ENCODE results near the gene CRY1.

The CRY1 gene

DNA sequence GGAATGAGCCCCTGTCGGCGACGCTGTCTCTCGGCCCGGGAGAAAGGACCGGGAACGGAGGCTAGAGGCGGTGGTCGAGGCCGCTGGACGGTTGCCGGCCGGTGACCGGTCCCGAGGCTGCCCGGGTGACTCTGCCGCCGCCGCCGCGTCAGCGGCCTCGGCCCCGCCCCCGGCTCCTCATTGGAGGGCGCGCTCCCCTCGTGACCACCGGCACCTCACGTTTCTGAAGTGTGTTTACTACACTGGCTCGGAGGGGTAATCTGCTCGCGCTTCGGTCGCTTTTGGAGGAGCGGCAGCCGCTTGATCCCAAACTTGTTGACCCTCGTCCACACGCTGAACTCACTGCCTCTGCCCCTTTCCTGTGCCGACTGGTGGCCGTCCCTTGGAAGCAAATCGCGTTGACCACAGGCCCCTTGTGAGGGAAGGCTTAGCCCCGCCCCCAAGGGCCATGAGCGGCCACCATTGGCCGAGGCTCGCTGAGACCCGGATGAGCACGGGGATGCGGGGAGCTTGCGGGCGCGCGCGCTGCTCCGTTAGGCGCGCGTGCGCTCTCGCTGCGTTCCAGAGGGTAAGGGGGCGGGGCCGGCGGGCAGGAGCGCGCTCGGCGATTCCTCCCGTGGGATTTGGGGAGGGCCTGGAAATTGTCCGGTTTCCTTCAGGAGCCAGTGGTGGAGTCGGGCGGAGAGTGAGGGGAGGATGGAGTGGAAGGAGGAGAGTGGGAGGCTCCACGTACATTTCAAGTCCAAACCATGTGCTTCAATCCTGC, at the start of gene CRY1:
Gene CRY1 (minus strand): TSS at position 133 of the 766 bp plus-strand sequence. CDS start 588 bp downstream, outside the sequence.
- peak; percentile 99 for DNase-seq (ENCODE audit: low spot score)

DNA sequence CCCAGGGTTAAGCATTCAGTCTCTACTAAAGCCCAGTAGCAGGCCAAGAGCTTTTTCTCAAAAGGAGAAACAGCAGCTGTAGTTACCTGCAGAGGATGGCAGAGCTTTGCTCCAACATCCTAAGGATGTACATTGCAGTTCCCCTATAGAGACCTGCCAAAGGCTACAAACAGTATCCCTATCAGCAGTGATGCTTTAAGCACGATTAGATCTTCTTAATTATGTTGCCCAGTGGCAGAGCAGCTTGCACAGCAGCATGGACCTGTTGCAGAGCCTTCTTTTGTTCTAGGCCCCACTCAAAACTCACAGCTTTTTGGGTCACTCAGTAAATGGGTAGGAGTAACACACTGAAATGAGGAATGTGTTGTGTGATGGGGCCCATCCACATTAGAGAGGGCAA, 46.4 kb upstream of the CRY1 start:
- DNase-seq (ENCODE audit: low spot score), result no peak

DNA sequence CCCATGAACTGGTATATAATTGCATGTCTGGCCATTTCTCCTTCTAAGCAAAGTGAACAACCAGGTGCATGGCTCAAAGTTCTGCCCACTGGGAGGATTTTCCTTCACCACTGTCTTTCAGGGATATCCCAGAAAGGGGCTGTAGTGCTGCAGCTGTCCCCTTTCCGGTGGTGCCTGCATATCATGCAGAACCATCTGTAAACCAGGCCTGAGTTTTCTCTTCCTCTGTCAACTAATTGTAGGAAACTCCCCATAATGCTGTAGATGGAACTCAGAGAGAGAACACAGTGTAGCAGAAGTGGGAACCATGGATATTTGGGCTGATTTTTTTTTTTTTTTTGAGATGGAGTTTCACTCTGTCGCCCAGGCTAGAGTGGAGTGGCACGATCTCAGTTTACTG, 45.6 kb upstream of the CRY1 start:
- DNase-seq (ENCODE audit: low spot score), result no peak

DNA sequence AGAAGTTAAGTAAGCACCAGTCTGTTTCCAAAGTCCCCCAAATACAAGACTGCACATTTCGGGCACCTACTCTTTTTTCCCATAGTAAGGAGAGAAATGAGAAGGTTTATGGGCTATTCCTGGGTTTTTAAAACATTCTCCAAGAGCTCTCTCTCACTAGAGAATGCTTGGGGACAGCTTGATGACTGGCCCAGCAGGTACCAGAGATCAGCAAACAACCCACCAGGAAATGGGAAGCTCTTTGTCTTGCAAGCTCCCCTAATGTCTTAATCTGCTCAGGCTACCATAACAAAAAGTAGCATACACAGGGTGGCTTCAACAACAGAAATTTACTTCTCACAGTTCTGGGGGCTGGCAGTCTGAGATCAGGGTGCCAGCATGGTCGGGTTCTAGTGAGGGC, 41.8 kb upstream of the CRY1 start:
- DNase-seq (ENCODE audit: low spot score), result no peak

DNA sequence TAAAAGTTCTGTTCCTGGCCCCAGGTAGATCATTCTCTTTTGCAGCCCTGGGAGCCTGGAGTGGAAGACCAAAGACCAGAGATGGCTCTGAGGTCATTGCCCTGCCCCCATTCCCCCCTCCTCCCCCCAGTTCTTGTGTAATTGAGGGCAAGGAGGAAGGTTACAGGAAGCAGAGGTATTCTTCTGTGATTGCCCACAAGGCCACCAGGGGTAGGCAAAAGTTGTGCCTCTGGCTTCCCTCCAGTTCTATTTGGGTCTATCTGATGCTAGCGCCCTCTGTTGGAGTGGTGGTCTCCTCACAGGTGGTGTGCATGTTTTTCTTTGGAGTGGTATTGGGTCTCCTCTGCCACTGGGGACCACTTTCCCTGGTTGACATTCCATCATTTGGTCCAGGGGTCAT, 41.2 kb upstream of the CRY1 start:
- DNase-seq (ENCODE audit: low spot score), result no peak

DNA sequence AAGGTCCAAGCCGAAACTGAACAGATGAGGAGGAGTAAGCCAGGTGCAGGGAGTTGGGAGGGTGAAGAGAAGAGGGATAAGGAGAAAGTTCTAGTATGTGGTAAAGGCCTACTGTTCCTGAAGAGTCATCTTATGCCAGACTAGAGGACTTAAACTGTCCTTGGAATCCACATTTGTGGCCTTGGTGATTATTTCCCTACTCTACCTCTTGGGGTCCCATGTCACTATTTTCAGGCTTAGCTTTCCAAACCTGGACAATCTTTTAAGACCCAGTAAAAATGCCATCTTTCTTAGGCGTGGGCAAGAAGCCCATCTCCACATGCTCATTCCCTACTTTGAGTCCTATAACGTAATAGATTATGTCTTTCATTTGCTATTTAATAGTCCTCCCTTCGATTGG, 40.1 kb upstream of the CRY1 start:
- no peak for DNase-seq (ENCODE audit: low spot score)

DNA sequence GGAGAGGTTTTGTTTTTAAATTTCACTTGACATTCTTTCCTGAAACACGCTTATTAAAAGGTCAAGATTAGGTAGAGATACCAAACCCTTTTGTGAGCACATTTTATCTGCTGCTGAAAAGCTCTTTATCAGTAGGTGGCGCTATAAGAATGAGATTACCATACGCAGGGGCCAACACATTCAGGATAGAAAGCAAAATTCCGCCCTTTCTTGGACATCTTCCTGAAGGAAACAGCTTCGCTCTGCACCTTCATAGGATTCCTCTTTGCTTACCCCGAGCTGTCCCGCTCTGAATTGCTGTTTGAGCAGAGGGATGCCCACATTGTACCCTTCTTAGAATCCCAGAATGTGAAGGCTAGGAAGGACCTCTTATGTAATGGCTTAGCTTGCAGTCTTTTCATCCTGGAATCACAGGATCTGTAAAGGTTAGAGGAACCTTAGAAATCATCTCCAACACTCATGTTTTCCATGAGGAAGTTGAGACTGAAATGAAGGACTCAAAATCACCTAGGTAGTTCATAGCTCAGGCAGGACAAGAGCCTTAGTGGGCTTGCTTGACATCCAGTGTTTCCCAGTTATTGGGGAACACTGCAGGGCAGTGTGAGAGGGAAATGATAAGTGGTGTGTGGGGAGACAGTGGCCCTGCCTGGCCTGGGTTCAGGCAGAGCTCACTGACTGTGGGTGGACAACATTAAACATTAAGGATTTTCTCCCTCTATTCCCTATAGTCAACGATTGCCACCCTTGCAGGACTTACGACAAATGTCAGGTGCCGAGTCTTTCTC, 38.7 kb upstream of the CRY1 start:
- DNase-seq (ENCODE audit: low spot score), result peak; percentile 73

DNA sequence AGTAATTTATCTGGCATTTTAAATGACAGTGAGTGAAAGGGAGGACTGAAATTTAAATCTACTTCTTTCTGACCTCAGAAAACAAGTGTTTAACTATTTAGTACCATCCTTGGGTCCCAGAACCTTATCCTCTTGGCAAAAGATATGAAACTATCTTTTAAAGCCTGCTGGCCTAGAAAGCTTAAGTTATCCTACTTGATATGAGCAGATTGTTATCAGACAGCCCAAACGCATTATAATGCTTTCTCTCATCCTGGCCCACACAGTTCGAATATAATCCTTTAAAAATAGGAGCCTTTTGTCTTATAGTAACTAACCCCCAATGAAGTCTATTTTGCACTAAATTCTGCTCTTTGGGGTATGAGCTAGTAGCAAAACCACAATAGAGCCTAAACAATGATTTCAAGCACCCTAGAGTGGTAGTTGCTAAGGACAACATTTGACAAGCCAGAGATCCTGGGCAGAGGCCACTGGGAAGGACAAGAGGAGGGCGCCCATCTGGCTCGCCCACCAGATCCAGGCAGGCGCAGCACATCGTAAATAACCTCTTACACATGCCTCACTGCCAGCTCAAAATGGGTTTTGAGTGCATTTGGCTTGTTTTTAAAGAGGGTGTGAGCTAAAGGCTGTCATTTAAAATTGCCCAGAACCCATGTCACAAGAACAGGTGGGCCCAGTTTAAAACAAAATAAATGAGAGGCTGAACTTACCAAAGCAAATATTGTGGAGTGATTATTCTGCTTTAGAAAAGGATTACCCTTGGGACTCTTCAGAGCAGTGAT, 37.7 kb upstream of the CRY1 start:
- DNase-seq (ENCODE audit: low spot score), result no peak

DNA sequence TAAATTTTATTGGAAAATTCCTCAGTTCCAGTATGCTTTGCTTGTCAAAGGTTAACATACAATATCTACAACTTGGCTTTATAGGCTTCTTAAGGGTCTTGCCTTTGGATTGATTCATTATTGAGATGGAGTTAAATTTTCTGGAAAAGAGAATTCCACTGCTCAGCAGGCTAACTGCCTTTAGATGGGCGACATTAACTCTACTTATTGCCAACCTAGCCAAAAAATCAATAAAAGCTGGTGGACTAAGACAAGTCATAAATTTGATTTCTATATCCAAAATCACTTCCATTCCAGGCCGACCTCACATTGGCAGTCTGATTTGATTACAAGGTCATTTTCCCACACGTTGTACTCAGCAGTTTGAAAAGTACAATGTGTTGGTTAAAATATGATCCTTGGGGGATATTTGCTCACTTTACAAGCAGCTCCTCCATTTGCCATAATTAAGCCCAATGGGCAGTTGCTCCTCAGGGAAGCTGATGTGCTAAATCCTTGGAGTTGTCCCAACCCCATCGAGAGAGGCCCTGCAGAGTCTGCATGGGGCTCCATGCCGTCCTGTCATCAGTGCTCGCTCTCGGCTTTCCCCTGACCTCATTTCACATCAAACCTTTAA, 36.1 kb upstream of the CRY1 start:
- DNase-seq (ENCODE audit: low spot score), result no peak

DNA sequence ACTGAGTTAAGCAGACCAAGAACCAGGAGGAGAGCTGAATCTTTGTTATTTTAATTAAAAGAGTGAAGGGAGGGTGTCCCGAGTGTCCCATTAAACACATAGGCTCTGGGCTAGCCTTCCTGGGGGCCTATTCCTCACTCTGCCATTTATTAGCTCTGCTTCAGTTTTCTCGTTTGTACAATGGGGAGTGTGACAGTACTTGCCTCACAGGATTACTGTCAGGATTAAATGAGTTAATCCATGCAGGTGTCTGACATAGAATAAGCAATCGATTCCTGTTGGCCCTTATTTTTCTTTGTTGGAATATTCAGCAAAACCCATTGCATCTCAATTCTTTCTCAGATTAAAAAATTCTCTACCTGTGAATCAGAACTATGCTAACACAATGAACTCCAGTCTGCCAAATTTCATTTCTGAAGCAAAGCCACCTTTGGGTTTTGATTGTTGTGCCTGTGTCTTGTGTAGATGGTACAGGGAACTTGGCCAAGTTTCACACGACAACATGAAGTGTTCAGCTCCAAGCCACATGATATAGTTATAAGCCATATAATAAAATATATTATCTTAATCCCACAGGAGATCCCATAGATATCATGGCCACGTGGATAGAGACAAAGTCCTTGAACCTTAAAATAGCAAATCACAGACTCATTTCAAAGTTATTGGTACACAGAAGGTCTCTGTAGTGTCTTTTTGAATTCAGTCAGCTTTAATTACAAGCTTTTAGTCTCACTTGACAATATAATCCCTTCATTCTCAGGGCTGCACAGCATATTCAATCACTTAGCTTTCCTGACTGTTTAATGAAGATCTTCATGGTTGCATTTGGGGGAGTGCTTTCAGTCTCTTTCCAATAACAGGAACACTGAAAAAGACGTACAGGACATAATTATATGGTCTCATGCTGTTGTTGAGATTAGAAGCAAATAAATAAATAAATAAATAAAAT, 34.4 kb upstream of the CRY1 start:
- no peak for DNase-seq (ENCODE audit: low spot score)

DNA sequence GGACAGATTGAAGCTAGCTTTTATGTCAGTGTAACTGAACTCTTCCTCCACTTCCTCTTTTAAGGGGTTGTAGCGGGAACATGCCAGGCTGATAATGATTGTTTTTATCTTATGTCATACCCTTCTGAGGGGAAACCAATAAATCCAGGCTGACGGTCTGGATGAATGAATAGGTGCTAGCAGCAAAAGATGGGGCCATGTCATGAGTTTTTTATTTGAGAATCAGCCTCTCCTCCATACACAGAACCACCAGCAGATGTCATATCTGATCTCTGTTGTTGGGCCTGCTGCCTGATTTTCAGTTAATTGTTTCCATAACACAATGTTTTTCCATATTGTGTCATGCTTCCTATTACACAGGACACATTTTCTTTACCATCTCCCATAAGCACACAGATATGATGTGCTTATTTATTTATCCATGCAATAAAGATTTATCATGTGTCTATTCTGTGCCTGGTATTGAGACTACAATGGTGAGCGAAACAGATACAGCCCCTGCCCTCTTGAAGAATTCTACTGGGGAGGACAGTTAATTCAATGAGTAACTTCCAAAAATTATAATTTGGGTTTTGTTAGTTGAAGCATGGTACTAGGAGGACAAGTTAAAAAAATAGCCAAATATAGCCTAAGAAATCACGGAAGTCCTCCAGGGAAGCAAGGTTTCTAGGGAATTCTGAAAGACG, 33.6 kb upstream of the CRY1 start:
- DNase-seq (ENCODE audit: low spot score), result no peak

DNA sequence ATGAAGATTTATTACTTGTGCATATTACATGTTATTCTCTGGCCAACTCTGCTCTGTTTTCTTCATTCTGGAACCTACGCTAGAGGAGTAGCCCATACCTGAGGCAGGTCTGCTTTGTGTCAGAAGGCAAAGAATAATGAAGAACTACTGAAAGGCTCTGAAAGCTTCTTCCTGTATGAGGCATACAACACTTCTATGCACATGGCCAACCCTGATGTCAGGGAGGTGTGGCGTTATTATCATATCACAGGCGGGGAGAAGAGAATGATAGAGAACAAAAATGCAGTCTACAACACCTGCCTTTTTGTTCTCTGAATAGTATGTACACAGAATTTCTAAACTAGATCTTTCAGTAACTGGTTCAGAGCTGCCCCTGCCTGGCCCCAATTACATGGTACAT, 32.5 kb upstream of the CRY1 start:
- DNase-seq (ENCODE audit: low spot score), result no peak

DNA sequence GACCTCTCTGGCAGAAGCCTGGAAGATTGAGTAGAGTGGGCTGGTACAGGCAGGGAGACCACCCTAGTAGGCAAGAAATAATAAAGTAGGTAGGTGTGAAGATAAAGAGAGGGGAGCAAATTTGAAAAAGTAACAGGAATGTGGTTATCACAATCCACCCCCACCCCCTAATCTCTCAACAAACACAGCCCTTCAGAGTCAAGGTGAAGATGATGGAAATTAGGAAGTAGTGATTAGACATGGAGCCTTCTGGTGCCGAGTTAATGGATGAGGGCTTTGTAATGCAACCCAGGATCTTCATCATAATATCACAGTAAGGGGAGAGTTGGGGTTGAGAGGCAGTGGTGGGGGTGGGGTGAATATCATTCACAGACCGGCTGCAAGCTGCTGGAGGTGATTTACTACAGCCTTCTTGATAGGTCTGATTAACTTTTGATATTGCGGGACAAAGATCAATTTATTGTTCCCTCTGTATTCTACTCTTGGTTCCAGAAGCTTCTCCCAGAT, 29.2 kb upstream of the CRY1 start:
- DNase-seq (ENCODE audit: low spot score), result no peak

DNA sequence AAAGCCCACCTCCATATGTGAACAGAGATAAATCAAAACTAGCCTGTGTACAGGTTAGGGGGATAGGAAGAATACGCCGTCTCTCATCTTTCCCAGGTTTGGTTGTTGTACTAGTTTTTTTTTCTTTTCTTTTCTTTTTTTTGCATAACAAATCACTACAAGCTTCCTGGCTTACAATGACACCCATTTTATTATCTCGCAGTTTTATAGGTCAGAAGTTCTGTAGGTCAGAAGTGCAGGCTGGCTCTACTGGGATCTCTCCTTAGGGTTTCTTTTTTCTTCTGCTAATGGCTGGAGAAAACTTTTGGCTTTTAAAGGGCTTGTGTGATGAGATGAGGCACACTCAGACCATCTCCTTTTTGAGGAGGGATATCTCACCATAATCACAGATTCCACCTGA, 25.7 kb upstream of the CRY1 start:
- DNase-seq (ENCODE audit: low spot score), result no peak

DNA sequence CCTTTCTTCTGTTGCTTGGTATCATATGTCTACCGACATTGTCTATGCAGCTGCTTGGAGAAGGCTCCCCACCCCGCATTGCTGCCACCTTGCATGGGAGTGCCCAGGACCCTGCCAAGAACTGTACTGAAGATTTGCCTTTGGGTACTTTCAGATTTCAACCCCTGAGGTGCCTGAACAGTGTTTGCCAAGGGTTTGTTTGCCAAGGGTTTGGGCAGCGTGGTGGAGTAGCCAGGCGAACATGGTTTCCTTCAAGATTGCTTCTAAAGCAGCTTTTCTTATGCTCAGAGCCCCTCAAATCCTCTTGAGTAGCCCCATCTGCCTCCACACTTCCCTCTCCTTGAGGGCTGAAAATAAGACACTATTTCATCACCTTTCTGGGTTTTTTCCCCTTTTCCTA, 25.3 kb upstream of the CRY1 start:
- no peak for DNase-seq (ENCODE audit: low spot score)

DNA sequence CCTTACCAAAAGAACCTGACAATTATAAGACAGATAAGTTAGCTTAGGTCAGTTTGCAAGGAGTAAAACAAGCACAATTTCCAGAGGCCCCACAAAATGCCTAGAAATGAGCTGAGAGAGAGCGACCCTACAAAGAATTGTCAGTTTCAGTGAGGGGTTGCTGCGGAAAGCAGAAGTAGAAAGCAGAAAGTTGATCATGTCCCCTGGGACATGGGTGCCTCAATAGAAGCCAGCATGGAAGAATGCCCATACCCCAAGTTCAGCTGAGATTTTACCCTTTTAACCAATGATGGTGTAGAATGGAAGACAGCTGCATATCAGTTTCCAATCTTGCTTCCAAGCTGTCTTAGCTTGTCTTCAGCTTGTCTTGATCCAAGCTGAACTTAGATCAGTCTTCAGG, 21.8 kb upstream of the CRY1 start:
- no peak for DNase-seq (ENCODE audit: low spot score)

DNA sequence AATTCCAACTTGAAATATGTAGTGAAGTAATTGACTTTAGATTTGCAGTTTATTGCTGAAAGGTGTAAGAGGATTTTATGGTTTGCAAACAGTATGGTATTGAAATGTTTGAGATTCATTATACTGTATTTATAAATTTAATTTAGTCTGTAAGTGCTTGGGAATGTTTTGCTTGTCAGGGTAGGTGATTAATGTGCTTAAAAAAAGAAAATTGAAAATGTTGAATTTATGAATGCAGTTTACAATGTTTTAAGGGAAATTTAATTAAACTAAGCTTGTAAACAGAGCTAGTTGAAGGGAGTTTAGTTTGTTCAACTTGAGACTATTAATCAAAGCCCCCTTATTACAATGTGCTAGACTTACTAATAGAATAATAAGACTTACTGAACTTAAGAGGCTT, 18.0 kb upstream of the CRY1 start:
- no peak for DNase-seq (ENCODE audit: low spot score)

DNA sequence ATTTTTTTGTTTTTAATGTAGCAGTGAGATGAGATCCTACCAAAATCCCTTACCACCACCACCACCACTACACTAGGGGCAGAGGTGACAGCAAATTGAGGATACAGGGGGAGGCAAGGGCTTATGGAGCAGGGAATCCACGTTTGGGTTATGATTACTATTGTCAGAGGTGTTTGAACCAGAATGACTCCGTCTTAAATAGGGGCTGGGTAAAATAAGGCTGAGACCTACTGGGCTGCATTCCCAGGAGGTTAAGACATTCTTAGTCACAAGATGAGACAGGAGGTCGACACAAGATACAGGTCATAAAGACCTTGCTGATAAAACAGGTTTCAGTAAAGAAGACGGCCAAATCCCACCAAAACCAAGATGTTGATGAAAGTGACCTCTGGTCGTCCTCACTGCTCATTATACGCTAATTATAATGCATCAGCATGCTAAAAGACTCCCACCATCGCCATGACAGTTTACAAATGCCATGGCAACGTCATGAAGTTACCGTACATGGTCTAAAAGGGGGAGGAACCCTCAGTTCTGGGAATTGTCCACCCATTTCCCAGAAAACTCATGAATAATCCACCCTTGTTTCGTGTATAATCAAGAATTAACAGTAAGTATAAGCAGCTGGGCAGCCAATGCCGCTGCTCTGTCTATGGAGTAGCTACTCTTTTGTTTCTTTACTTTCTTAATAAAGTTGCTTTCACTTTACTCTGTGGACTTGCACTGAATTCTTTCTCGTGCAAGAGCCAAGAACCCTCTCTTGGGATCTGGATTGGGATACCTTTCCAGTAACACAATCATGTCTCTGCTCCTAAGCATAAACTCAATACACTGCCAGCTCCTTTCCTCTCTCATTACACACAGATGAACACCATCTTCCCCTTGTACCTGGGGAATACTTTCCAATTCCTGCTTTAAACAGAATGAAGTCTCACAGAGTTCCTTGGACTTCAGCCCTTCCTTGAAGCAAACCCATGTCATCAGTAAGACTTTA, 16.7 kb upstream of the CRY1 start:
- DNase-seq (ENCODE audit: low spot score), result no peak

DNA sequence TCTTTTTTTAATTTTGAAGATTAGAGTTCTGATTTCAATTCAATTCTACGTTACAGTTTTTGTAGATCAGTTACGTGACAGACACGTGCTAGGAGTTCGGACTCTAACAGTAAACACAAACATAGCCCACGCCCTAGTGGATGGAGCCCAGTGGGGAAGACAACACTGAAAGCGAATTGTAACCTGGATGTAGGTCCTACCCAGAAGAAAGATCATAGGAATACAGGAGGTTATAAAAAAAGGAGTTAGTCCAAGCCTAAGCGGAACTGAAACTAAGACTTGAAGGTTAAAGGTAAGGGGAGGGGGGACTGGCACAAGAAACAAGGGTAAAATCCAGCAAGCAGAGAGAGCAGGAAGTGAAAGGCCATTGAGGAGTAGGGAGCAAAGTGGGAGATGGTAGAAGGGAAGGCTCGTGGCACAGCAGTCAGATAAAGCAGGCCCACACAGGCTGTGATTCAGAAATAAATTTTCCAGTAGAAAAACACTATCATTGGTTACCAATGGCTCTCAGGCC, 15.7 kb upstream of the CRY1 start:
- DNase-seq (ENCODE audit: low spot score), result no peak
